NT2/D1 (cell line): ENCODE results near the gene GDF2.

Source experiments
- SUZ12 ChIP-seq: IDR thresholded peaks from 2 replicates; pipeline ENCODE4 v1.6.1; 2011; ENCODE audit not compliant: insufficient read length, insufficient read depth; ENCODE audit errors: extremely low read depth
- YY1 ChIP-seq: IDR thresholded peaks from 2 replicates; pipeline ENCODE4 v1.6.1; 2011; ENCODE audit not compliant: insufficient read length, insufficient read depth
- ZNF274 ChIP-seq: IDR thresholded peaks from 2 replicates; pipeline ENCODE4 v1.6.1; 2011; ENCODE audit warnings: mild to moderate bottlenecking, low read depth, low read length

DNA sequence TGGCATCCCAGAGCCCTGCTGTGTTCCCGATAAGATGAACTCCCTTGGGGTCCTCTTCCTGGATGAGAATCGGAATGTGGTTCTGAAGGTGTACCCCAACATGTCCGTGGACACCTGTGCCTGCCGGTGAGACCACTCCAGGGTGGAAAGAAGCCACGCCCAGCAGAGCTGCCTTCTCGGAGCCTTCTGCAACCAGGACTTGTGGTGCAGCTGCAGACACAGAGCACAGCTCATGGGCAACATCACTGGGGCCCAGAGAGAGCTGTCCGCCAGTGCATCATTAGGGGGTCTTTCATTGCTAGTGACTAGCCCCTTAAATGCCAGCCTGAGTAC, 9.6 kb upstream of the GDF2 start:
- no peak for TF ChIP-seq YY1
- TF ChIP-seq ZNF274: no peak
- no peak for TF ChIP-seq SUZ12
